ENCODE measurements around the gene PHF2.

The PHF2 gene

GRCh38 chr9:93683331-93684134 lies 107.1 kb downstream of the PHF2 start:
- Histone ChIP-seq H3K4me1 (ENCODE audit: insufficient read depth, low read length) (no peaks in the 10 kb centered on the region), H3K9ac (ENCODE audit: low read length) (no peak overlapping the region), H3K9me3 (ENCODE audit: low read length) (peaks cover 3% of the 10 kb centered on the region), H3K4me3 (ENCODE audit: low read depth in 1 of 2, low read length in 2 of 2) (no peak overlapping the region), H3K36me3 (ENCODE audit: insufficient read depth, low read length) (no peaks in the 10 kb centered on the region), H3K27ac (ENCODE audit: low read depth, low read length) (no peak overlapping the region), H3K27me3 (ENCODE audit: control insufficient read depth in 1 of 2, insufficient read depth in 2 of 2, low read length in 2 of 2) (no peaks in the 10 kb centered on the region)

- Histone ChIP-seq H3K27me3 (ENCODE audit: control insufficient read depth in 1 of 2, insufficient read depth in 2 of 2, low read length in 2 of 2) (no peaks in the 10 kb centered on the region), H3K9me3 (ENCODE audit: low read length) (peaks cover 3% of the 10 kb centered on the region), H3K4me1 (ENCODE audit: insufficient read depth, low read length) (no peaks in the 10 kb centered on the region), H3K36me3 (ENCODE audit: insufficient read depth, low read length) (no peaks in the 10 kb centered on the region), H3K9ac (ENCODE audit: low read length) (no peak overlapping the region), H3K27ac (ENCODE audit: low read depth, low read length) (no peak overlapping the region), H3K4me3 (ENCODE audit: low read depth in 1 of 2, low read length in 2 of 2) (no peak overlapping the region)
These were observed 107.9 kb downstream of the PHF2 start for GRCh38 chr9:93684161-93684765.

- Histone ChIP-seq H3K9me3 (ENCODE audit: low read length) (peaks cover 3% of the 10 kb centered on the region), H3K4me3 (ENCODE audit: low read depth in 1 of 2, low read length in 2 of 2) (no peak overlapping the region), H3K27me3 (ENCODE audit: control insufficient read depth in 1 of 2, insufficient read depth in 2 of 2, low read length in 2 of 2) (no peaks in the 10 kb centered on the region), H3K4me1 (ENCODE audit: insufficient read depth, low read length) (no peaks in the 10 kb centered on the region), H3K9ac (ENCODE audit: low read length) (no peak overlapping the region), H3K36me3 (ENCODE audit: insufficient read depth, low read length) (no peaks in the 10 kb centered on the region), H3K27ac (ENCODE audit: low read depth, low read length) (no peak overlapping the region)
These were observed 108.6 kb downstream of the PHF2 start for GRCh38 chr9:93684806-93685543.

- Histone ChIP-seq H3K27ac (ENCODE audit: low read depth, low read length) (no peak overlapping the region), H3K9me3 (ENCODE audit: low read length) (peaks cover 3% of the 10 kb centered on the region), H3K4me1 (ENCODE audit: insufficient read depth, low read length) (no peaks in the 10 kb centered on the region), H3K9ac (ENCODE audit: low read length) (no peak overlapping the region), H3K27me3 (ENCODE audit: control insufficient read depth in 1 of 2, insufficient read depth in 2 of 2, low read length in 2 of 2) (no peaks in the 10 kb centered on the region), H3K36me3 (ENCODE audit: insufficient read depth, low read length) (no peaks in the 10 kb centered on the region), H3K4me3 (ENCODE audit: low read depth in 1 of 2, low read length in 2 of 2) (no peak overlapping the region)
These were observed 109.9 kb downstream of the PHF2 start for GRCh38 chr9:93686127-93686879.

- Histone ChIP-seq H3K4me1 (ENCODE audit: insufficient read depth, low read length) (no peaks in the 10 kb centered on the region), H3K27me3 (ENCODE audit: control insufficient read depth in 1 of 2, insufficient read depth in 2 of 2, low read length in 2 of 2) (no peaks in the 10 kb centered on the region), H3K4me3 (ENCODE audit: low read depth in 1 of 2, low read length in 2 of 2) (no peak overlapping the region), H3K9me3 (ENCODE audit: low read length) (peaks cover 3% of the 10 kb centered on the region), H3K36me3 (ENCODE audit: insufficient read depth, low read length) (no peaks in the 10 kb centered on the region), H3K9ac (ENCODE audit: low read length) (no peak overlapping the region), H3K27ac (ENCODE audit: low read depth, low read length) (no peak overlapping the region)
These were observed 110.5 kb downstream of the PHF2 start for GRCh38 chr9:93686880-93687236.

GRCh38 chr9:93690618-93691017 lies 114.2 kb downstream of the PHF2 start:
- Histone ChIP-seq H3K4me3 (ENCODE audit: low read depth in 1 of 2, low read length in 2 of 2) (no peak overlapping the region), H3K36me3 (ENCODE audit: insufficient read depth, low read length) (no peaks in the 10 kb centered on the region), H3K27me3 (ENCODE audit: control insufficient read depth in 1 of 2, insufficient read depth in 2 of 2, low read length in 2 of 2) (no peaks in the 10 kb centered on the region), H3K4me1 (ENCODE audit: insufficient read depth, low read length) (no peaks in the 10 kb centered on the region), H3K27ac (ENCODE audit: low read depth, low read length) (no peak overlapping the region), H3K9me3 (ENCODE audit: low read length) (peaks cover 3% of the 10 kb centered on the region), H3K9ac (ENCODE audit: low read length) (no peak overlapping the region)

GRCh38 chr9:93693129-93693528 lies 116.7 kb downstream of the PHF2 start:
- Histone ChIP-seq H3K4me1 (ENCODE audit: insufficient read depth, low read length) (no peaks in the 10 kb centered on the region), H3K9me3 (ENCODE audit: low read length) (peaks cover 5% of the 10 kb centered on the region), H3K9ac (ENCODE audit: low read length) (no peak overlapping the region)

GRCh38 chr9:93697352-93698139 lies 121.2 kb downstream of the PHF2 start:
- H3K9me3 ChIP-seq (ENCODE audit: low read length): peaks cover 10% of the 10 kb centered on the region
- H3K4me3 ChIP-seq (ENCODE audit: low read depth in 1 of 2, low read length in 2 of 2): no peak overlapping the region
- no peak overlapping the region for H3K27ac ChIP-seq (ENCODE audit: low read depth, low read length)
- H3K9ac ChIP-seq (ENCODE audit: low read length): no peak overlapping the region
- H3K36me3 ChIP-seq (ENCODE audit: insufficient read depth, low read length): no peaks in the 10 kb centered on the region
- H3K4me1 ChIP-seq (ENCODE audit: insufficient read depth, low read length): no peaks in the 10 kb centered on the region
- H3K27me3 ChIP-seq (ENCODE audit: control insufficient read depth in 1 of 2, insufficient read depth in 2 of 2, low read length in 2 of 2): no peaks in the 10 kb centered on the region

More at GRCh38 chr9:93693129-93693528, 116.7 kb downstream of the PHF2 start:
- Histone ChIP-seq H3K36me3 (ENCODE audit: insufficient read depth, low read length) (no peaks in the 10 kb centered on the region), H3K27me3 (ENCODE audit: control insufficient read depth in 1 of 2, insufficient read depth in 2 of 2, low read length in 2 of 2) (no peaks in the 10 kb centered on the region), H3K4me3 (ENCODE audit: low read depth in 1 of 2, low read length in 2 of 2) (no peak overlapping the region), H3K27ac (ENCODE audit: low read depth, low read length) (no peak overlapping the region)

GRCh38 chr9:93698140-93698908 lies 121.9 kb downstream of the PHF2 start:
- no peak overlapping the region for H3K27ac ChIP-seq (ENCODE audit: low read depth, low read length)
- peaks cover 10% of the 10 kb centered on the region for H3K9me3 ChIP-seq (ENCODE audit: low read length)
- H3K36me3 ChIP-seq (ENCODE audit: insufficient read depth, low read length): no peaks in the 10 kb centered on the region
- no peaks in the 10 kb centered on the region for H3K27me3 ChIP-seq (ENCODE audit: control insufficient read depth in 1 of 2, insufficient read depth in 2 of 2, low read length in 2 of 2)
- no peaks in the 10 kb centered on the region for H3K4me1 ChIP-seq (ENCODE audit: insufficient read depth, low read length)
- no peak overlapping the region for H3K9ac ChIP-seq (ENCODE audit: low read length)
- H3K4me3 ChIP-seq (ENCODE audit: low read depth in 1 of 2, low read length in 2 of 2): no peak overlapping the region

GRCh38 chr9:93699650-93700049 lies 123.3 kb downstream of the PHF2 start:
- H3K9ac ChIP-seq (ENCODE audit: low read length): no peak overlapping the region
- no peaks in the 10 kb centered on the region for H3K27me3 ChIP-seq (ENCODE audit: control insufficient read depth in 1 of 2, insufficient read depth in 2 of 2, low read length in 2 of 2)
- no peaks in the 10 kb centered on the region for H3K36me3 ChIP-seq (ENCODE audit: insufficient read depth, low read length)
- H3K4me1 ChIP-seq (ENCODE audit: insufficient read depth, low read length): no peaks in the 10 kb centered on the region
- peaks cover 10% of the 10 kb centered on the region for H3K9me3 ChIP-seq (ENCODE audit: low read length)
- no peak overlapping the region for H3K4me3 ChIP-seq (ENCODE audit: low read depth in 1 of 2, low read length in 2 of 2)
- no peak overlapping the region for H3K27ac ChIP-seq (ENCODE audit: low read depth, low read length)

Measured in muscle layer of colon (tissue), 2 donors.